Fibroblast of pulmonary artery (primary cell): ENCODE measurements around the gene GPS2.

Experiments used
- DNase-seq: peaks from one replicate; pipeline ENCODE4 v3.0.0-alpha.2; 2010; ENCODE audit warnings: low read depth
- H3K4me3 ChIP-seq: replicated peaks from 2 replicates; pipeline ENCODE4 v1.5.1; 2011; ENCODE audit warnings: low read depth, mild to moderate bottlenecking, control low read depth, low read length, moderate library complexity
- CTCF ChIP-seq: IDR thresholded peaks from 2 replicates; pipeline ENCODE4 v1.5.1; 2011; ENCODE audit warnings: mild to moderate bottlenecking, control low read depth, low read length, inconsistent platforms; ENCODE audit errors: missing control alignments

The GPS2 gene

GRCh38 chr17:7314719-7315569 lies at the start of gene GPS2:
Gene GPS2 (minus strand): TSS chr17:7315360. CDS start chr17:7315052, 308 bp downstream.
- H3K4me3 ChIP-seq = peak within 1 kb of the TSS; percentile 82
- DNase-seq = peak; percentile 76
- TF ChIP-seq CTCF = no peak

GRCh38 chr17:7363311-7363710 lies 48.2 kb upstream of the GPS2 start:
- no peak for DNase-seq
- H3K4me3 ChIP-seq = no peak overlapping the region
- TF ChIP-seq CTCF = no peak

GRCh38 chr17:7361906-7362305 lies 46.7 kb upstream of the GPS2 start:
- TF ChIP-seq CTCF = no peak
- no peak for DNase-seq
- no peak overlapping the region for H3K4me3 ChIP-seq

- no peak for TF ChIP-seq CTCF
- H3K4me3 ChIP-seq = no peak overlapping the region
- DNase-seq = no peak
Observed at GRCh38 chr17:7357381-7357780, 42.2 kb upstream of the GPS2 start.

GRCh38 chr17:7356756-7357155 lies 41.6 kb upstream of the GPS2 start:
- no peak overlapping the region for H3K4me3 ChIP-seq
- no peak for DNase-seq
- no peak for TF ChIP-seq CTCF

GRCh38 chr17:7356072-7356549 lies 41.0 kb upstream of the GPS2 start:
- peak; percentile 80 for TF ChIP-seq CTCF
- no peak overlapping the region for H3K4me3 ChIP-seq
- peak; percentile 74 for DNase-seq

- no peak for TF ChIP-seq CTCF
- no peak for DNase-seq
- no peak overlapping the region for H3K4me3 ChIP-seq
Observed at GRCh38 chr17:7355573-7355972, 40.4 kb upstream of the GPS2 start.
